ENCODE results near the gene CBFA2T3.

- no peak for TF ChIP-seq ZNF274 (CRISPR knock-in tag; IDR thresholded peaks at IDR 0.05)
- no peak for TF ChIP-seq ZNF644 (CRISPR knock-in tag; IDR thresholded peaks at IDR 0.05; ENCODE audit: low read depth)
- no peak for TF ChIP-seq REPIN1 (CRISPR knock-in tag; IDR thresholded peaks at IDR 0.05; ENCODE audit: borderline replicate concordance, low read depth)
- TF ChIP-seq ESRRA (CRISPR knock-in tag; IDR thresholded peaks at IDR 0.05; ENCODE audit: low read depth): no peak
- TF ChIP-seq HNRNPUL1 (IDR thresholded peaks at IDR 0.05; ENCODE audit: low read depth, low read length): no peak
- TF ChIP-seq BRF2 (CRISPR knock-in tag; IDR thresholded peaks at IDR 0.05): no peak
- no peak for TF ChIP-seq ZNF33A (CRISPR knock-in tag; IDR thresholded peaks at IDR 0.05; ENCODE audit: borderline replicate concordance)
- TF ChIP-seq ZNF431 (CRISPR knock-in tag; IDR thresholded peaks at IDR 0.05; ENCODE audit: borderline replicate concordance, low read depth): no peak
- TF ChIP-seq JUND (CRISPR knock-in tag; IDR thresholded peaks at IDR 0.05): no peak
- TF ChIP-seq CC2D1A (CRISPR knock-in tag; IDR thresholded peaks at IDR 0.05): no peak
- TF ChIP-seq POLR2A (IDR thresholded peaks at IDR 0.05; ENCODE audit: insufficient read depth in 1 of 2, low read depth in 2 of 2, low read length in 2 of 2): no peak
- no peak for TF ChIP-seq KDM4B (CRISPR knock-in tag; IDR thresholded peaks at IDR 0.05)
- no peak for TF ChIP-seq TBP (CRISPR knock-in tag; IDR thresholded peaks at IDR 0.05)
Measured at GRCh38 chr16:88913001-88913612, 63.9 kb downstream of the CBFA2T3 start.

Data from HepG2 (cell line).